HEK293 (cell line): ENCODE measurements around the gene OR5B12.

ENCODE experiments used
- CTCF ChIA-PET: fragments of 350-600 bp; formaldehyde crosslinking; extraction: SDS; loops from one replicate; lab custom pipeline; 2021; ENCODE audit warnings: antibody characterized with exemption; lab: Yijun Ruan, JAX
- POLR2A ChIA-PET: fragments of 300-600 bp; formaldehyde crosslinking; extraction: SDS; loops from one replicate; lab custom pipeline; 2020; ENCODE audit warnings: antibody characterized with exemption, inconsistent platforms; lab: Yijun Ruan, JAX
- H3K27ac ChIP-seq: fragments of 200-500 bp; sonication (Bioruptor generic); 2 replicates; pipeline ENCODE4 v1.5.1; 2014; ENCODE audit warnings: low read depth, low read length, control low read depth, inconsistent platforms; ENCODE audit errors: extremely low read depth
- H3K36me3 ChIP-seq, 2 experiments: fragments of 200-500 bp in 1 of 2; sonication (Bioruptor generic) in 1 of 2; 1 replicate in 1 of 2; 2 replicates in 1 of 2; pipeline ENCODE4 v1.5.1; 2014 to 2017; ENCODE audit warnings: inconsistent platforms in 2 of 2, low read length in 2 of 2; ENCODE audit not compliant: control insufficient read depth in 2 of 2, insufficient read depth in 1 of 2
- H3K4me1 ChIP-seq: fragments of 200-500 bp; sonication (Bioruptor generic); 2 replicates; pipeline ENCODE4 v1.5.1; 2014; ENCODE audit warnings: mild to moderate bottlenecking, low read length, inconsistent platforms; ENCODE audit not compliant: control insufficient read depth, insufficient read depth
- H3K4me3 ChIP-seq: 2 replicates; pipeline ENCODE4 v1.5.1; 2011; ENCODE audit warnings: low read depth, mild to moderate bottlenecking, control low read depth, low read length, moderate library complexity
- H3K9me3 ChIP-seq: fragments of 200-500 bp; sonication (Bioruptor generic); 2 replicates; pipeline ENCODE4 v1.5.1; 2014; ENCODE audit warnings: low read depth, low read length, inconsistent platforms; ENCODE audit not compliant: control insufficient read depth, insufficient read depth
- BCL11A ChIP-seq: fragments of 450-650 bp; formaldehyde crosslinking; IDR thresholded peaks from 2 replicates; pipeline ENCODE4 v1.5.1; 2016; ENCODE audit warnings: low read depth, missing biosample characterization, missing genetic modification characterization
- HOXC10 ChIP-seq: sonication (generic); formaldehyde crosslinking; IDR thresholded peaks from 2 replicates; pipeline ENCODE4 v1.8.1; 2023; ENCODE audit warnings: mild to moderate bottlenecking, missing genetic modification reagents
- KLF1 ChIP-seq: fragments of 450-650 bp; formaldehyde crosslinking; IDR thresholded peaks from 2 replicates; pipeline ENCODE4 v1.5.1; 2016; ENCODE audit warnings: missing biosample characterization, missing genetic modification characterization
- MEIS1 ChIP-seq: sonication (generic); formaldehyde crosslinking; IDR thresholded peaks from 2 replicates; pipeline ENCODE4 v1.8.1; 2022; ENCODE audit warnings: missing genetic modification reagents, mild to moderate bottlenecking, borderline replicate concordance
- SCRT2 ChIP-seq: fragments of 450-650 bp; formaldehyde crosslinking; IDR thresholded peaks from 2 replicates; pipeline ENCODE4 v1.5.1; 2016; ENCODE audit warnings: missing biosample characterization, missing genetic modification characterization
- ZBTB17 ChIP-seq: fragments of 450-650 bp; formaldehyde crosslinking; IDR thresholded peaks from 2 replicates; pipeline ENCODE4 v1.5.1; 2016; ENCODE audit warnings: missing biosample characterization, missing genetic modification characterization
- ZEB2 ChIP-seq: fragments of 450-650 bp; formaldehyde crosslinking; IDR thresholded peaks from 2 replicates; pipeline ENCODE4 v1.5.1; 2016; ENCODE audit warnings: missing biosample characterization, missing genetic modification characterization
- ZNF114 ChIP-seq: fragments of 450-650 bp; formaldehyde crosslinking; IDR thresholded peaks from 2 replicates; pipeline ENCODE4 v1.5.0; 2017; ENCODE audit warnings: missing biosample characterization, missing genetic modification characterization
- ZNF248 ChIP-seq: fragments of 450-650 bp; formaldehyde crosslinking; IDR thresholded peaks from 2 replicates; pipeline ENCODE4 v1.5.1; 2017; ENCODE audit warnings: missing biosample characterization, missing genetic modification characterization
- ZNF292 ChIP-seq: fragments of 450-650 bp; formaldehyde crosslinking; IDR thresholded peaks from 2 replicates; pipeline ENCODE4 v1.5.1; 2016; ENCODE audit warnings: low read depth, missing biosample characterization, missing genetic modification characterization, borderline replicate concordance
- ZNF302 ChIP-seq: fragments of 450-650 bp; formaldehyde crosslinking; IDR thresholded peaks from 2 replicates; pipeline ENCODE4 v1.5.1; 2016; ENCODE audit warnings: missing biosample characterization, missing genetic modification characterization, low read depth
- ZNF37A ChIP-seq: fragments of 450-650 bp; IDR thresholded peaks from 2 replicates; pipeline ENCODE4 v1.5.1; 2018; ENCODE audit warnings: missing biosample characterization, missing genetic modification characterization
- ZNF394 ChIP-seq: fragments of 450-650 bp; formaldehyde crosslinking; IDR thresholded peaks from 2 replicates; pipeline ENCODE4 v1.5.1; 2016; ENCODE audit warnings: missing biosample characterization, missing genetic modification characterization, mild to moderate bottlenecking, moderate library complexity, borderline replicate concordance
- ZNF548 ChIP-seq: fragments of 450-650 bp; formaldehyde crosslinking; IDR thresholded peaks from 2 replicates; pipeline ENCODE4 v1.5.1; 2016; ENCODE audit warnings: missing biosample characterization, missing genetic modification characterization
- ZNF629 ChIP-seq: fragments of 450-650 bp; formaldehyde crosslinking; IDR thresholded peaks from 2 replicates; pipeline ENCODE4 v1.5.1; 2017; ENCODE audit warnings: missing biosample characterization, missing genetic modification characterization
- ZNF677 ChIP-seq: fragments of 450-650 bp; IDR thresholded peaks from 2 replicates; pipeline ENCODE4 v1.5.0; 2018; ENCODE audit warnings: missing biosample characterization, mild to moderate bottlenecking, missing genetic modification characterization, moderate library complexity
- TF ChIP-seq, protein P1 (sequence below): fragments of 450-650 bp; formaldehyde crosslinking; IDR thresholded peaks from 2 replicates; pipeline ENCODE4 v1.5.1; 2017; ENCODE audit warnings: missing biosample characterization, missing genetic modification characterization
- TF ChIP-seq, protein P2 (sequence below): fragments of 450-650 bp; formaldehyde crosslinking; IDR thresholded peaks from 2 replicates; pipeline ENCODE4 v1.5.1; 2016; ENCODE audit warnings: missing biosample characterization, missing genetic modification characterization
- TF ChIP-seq, protein P3 (sequence below): fragments of 450-650 bp; formaldehyde crosslinking; IDR thresholded peaks from 2 replicates; pipeline ENCODE4 v1.5.1; 2016; ENCODE audit warnings: missing biosample characterization, missing genetic modification characterization
- TF ChIP-seq, protein P4 (sequence below): fragments of 450-650 bp; formaldehyde crosslinking; IDR thresholded peaks from 2 replicates; pipeline ENCODE4 v1.5.1; 2016; ENCODE audit warnings: missing biosample characterization, missing genetic modification characterization, low read depth
- TF ChIP-seq, protein P5 (sequence below): fragments of 450-650 bp; formaldehyde crosslinking; IDR thresholded peaks from 2 replicates; pipeline ENCODE4 v1.5.1; 2016; ENCODE audit warnings: missing biosample characterization, missing genetic modification characterization
- TF ChIP-seq, protein P6 (sequence below): fragments of 450-650 bp; formaldehyde crosslinking; IDR thresholded peaks from 2 replicates; pipeline ENCODE4 v1.5.1; 2016; ENCODE audit warnings: missing biosample characterization, missing genetic modification characterization
- TF ChIP-seq, protein P7 (sequence below): fragments of 450-650 bp; formaldehyde crosslinking; IDR thresholded peaks from 2 replicates; pipeline ENCODE4 v1.5.1; 2017; ENCODE audit warnings: missing biosample characterization, missing genetic modification characterization
- TF ChIP-seq, protein P8 (sequence below): fragments of 450-650 bp; formaldehyde crosslinking; IDR thresholded peaks from 2 replicates; pipeline ENCODE4 v1.5.1; 2016; ENCODE audit warnings: missing biosample characterization, missing genetic modification characterization

OR5B12 gene

DNA sequence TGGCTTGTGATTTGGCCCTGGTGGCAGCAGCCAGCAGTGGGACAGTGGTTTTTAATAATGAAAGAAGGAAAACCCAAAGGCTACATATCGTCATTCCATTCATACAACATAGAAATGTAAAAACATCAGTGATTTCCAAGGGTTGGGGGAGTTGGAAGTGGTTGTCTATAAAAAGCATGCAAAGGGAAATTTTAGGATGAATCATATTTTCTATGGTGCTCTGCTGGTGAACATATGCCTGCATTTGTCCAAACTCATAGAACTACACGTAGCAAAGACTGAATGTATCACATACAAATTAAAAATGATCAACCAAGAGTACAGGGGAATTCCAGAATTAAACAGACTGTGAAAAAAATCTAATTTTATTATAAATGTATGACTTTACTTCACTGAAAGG is 46.5 kb downstream of the OR5B12 start:
- Histone ChIP-seq H3K27ac (no peak overlapping the region), H3K9me3 (no peaks in the 10 kb centered on the region), H3K4me3 (no peak overlapping the region), H3K4me1 (no peaks in the 10 kb centered on the region), H3K36me3 (no peaks in the 10 kb centered on the region)
- POLR2A ChIA-PET, result no interaction called here
- CTCF ChIA-PET, result no interaction called here
- TF ChIP-seq ZNF248 (tag by site-specific recombination), result no peak
- no peak for TF ChIP-seq ZNF302 (tag by site-specific recombination)
- TF ChIP-seq, protein P1, sequence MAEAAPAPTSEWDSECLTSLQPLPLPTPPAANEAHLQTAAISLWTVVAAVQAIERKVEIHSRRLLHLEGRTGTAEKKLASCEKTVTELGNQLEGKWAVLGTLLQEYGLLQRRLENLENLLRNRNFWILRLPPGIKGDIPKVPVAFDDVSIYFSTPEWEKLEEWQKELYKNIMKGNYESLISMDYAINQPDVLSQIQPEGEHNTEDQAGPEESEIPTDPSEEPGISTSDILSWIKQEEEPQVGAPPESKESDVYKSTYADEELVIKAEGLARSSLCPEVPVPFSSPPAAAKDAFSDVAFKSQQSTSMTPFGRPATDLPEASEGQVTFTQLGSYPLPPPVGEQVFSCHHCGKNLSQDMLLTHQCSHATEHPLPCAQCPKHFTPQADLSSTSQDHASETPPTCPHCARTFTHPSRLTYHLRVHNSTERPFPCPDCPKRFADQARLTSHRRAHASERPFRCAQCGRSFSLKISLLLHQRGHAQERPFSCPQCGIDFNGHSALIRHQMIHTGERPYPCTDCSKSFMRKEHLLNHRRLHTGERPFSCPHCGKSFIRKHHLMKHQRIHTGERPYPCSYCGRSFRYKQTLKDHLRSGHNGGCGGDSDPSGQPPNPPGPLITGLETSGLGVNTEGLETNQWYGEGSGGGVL (tag by site-specific recombination), result no peak
- no peak for TF ChIP-seq SCRT2 (tag by site-specific recombination)
- no peak for TF ChIP-seq ZNF677
- TF ChIP-seq, protein P2, sequence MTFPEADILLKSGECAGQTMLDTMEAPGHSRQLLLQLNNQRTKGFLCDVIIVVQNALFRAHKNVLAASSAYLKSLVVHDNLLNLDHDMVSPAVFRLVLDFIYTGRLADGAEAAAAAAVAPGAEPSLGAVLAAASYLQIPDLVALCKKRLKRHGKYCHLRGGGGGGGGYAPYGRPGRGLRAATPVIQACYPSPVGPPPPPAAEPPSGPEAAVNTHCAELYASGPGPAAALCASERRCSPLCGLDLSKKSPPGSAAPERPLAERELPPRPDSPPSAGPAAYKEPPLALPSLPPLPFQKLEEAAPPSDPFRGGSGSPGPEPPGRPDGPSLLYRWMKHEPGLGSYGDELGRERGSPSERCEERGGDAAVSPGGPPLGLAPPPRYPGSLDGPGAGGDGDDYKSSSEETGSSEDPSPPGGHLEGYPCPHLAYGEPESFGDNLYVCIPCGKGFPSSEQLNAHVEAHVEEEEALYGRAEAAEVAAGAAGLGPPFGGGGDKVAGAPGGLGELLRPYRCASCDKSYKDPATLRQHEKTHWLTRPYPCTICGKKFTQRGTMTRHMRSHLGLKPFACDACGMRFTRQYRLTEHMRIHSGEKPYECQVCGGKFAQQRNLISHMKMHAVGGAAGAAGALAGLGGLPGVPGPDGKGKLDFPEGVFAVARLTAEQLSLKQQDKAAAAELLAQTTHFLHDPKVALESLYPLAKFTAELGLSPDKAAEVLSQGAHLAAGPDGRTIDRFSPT (tag by site-specific recombination), result no peak
- TF ChIP-seq ZNF114 (tag by site-specific recombination), result no peak
- no peak for TF ChIP-seq BCL11A (tag by site-specific recombination)
- no peak for TF ChIP-seq MEIS1 (CRISPR knock-in tag)
- no peak for TF ChIP-seq ZNF548 (tag by site-specific recombination)
- no peak for TF ChIP-seq ZNF292 (tag by site-specific recombination)
- no peak for TF ChIP-seq ZNF629 (tag by site-specific recombination)
- TF ChIP-seq ZEB2 (tag by site-specific recombination), result no peak
- TF ChIP-seq ZNF37A (tag by site-specific recombination), result no peak
- TF ChIP-seq ZNF394, result no peak
- TF ChIP-seq ZBTB17 (tag by site-specific recombination), result no peak
- TF ChIP-seq KLF1 (tag by site-specific recombination), result no peak
- TF ChIP-seq, all 188 proteins: peak for 0

DNA sequence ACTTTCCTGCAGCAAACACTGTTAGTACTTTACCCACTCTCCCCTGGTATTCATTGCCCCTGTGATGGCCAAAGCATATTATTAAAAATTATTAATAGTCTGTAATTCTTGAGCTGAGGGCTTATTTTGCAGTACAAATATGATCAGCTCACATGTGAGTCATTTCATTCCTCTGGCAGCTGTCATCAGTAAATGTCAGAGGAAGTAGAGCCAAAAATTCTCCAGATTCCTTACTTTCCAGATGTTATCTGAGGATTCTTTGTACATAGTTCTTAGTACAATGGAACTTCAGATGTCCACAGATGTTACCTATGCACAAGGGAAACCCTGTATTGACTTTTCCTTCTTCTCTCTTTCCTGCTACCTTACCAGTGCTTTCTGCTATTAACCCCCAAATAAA is 47.8 kb downstream of the OR5B12 start:
- no peak overlapping the region for H3K27ac ChIP-seq
- ChIA-PET CTCF (no interaction called here), POLR2A (no interaction called here)
- no peaks in the 10 kb centered on the region for H3K9me3 ChIP-seq
- H3K4me1 ChIP-seq, result no peaks in the 10 kb centered on the region
- no peak overlapping the region for H3K4me3 ChIP-seq
- no peaks in the 10 kb centered on the region for H3K36me3 ChIP-seq
- TF ChIP-seq, protein P3, sequence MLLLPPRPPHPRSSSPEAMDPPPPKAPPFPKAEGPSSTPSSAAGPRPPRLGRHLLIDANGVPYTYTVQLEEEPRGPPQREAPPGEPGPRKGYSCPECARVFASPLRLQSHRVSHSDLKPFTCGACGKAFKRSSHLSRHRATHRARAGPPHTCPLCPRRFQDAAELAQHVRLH (tag by site-specific recombination), result no peak
- TF ChIP-seq, protein P4, sequence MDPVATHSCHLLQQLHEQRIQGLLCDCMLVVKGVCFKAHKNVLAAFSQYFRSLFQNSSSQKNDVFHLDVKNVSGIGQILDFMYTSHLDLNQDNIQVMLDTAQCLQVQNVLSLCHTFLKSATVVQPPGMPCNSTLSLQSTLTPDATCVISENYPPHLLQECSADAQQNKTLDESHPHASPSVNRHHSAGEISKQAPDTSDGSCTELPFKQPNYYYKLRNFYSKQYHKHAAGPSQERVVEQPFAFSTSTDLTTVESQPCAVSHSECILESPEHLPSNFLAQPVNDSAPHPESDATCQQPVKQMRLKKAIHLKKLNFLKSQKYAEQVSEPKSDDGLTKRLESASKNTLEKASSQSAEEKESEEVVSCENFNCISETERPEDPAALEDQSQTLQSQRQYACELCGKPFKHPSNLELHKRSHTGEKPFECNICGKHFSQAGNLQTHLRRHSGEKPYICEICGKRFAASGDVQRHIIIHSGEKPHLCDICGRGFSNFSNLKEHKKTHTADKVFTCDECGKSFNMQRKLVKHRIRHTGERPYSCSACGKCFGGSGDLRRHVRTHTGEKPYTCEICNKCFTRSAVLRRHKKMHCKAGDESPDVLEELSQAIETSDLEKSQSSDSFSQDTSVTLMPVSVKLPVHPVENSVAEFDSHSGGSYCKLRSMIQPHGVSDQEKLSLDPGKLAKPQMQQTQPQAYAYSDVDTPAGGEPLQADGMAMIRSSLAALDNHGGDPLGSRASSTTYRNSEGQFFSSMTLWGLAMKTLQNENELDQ, result no peak
- TF ChIP-seq, protein P5, sequence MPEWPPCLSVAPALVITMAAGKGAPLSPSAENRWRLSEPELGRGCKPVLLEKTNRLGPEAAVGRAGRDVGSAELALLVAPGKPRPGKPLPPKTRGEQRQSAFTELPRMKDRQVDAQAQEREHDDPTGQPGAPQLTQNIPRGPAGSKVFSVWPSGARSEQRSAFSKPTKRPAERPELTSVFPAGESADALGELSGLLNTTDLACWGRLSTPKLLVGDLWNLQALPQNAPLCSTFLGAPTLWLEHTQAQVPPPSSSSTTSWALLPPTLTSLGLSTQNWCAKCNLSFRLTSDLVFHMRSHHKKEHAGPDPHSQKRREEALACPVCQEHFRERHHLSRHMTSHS (tag by site-specific recombination), result no peak
- TF ChIP-seq, protein P6, sequence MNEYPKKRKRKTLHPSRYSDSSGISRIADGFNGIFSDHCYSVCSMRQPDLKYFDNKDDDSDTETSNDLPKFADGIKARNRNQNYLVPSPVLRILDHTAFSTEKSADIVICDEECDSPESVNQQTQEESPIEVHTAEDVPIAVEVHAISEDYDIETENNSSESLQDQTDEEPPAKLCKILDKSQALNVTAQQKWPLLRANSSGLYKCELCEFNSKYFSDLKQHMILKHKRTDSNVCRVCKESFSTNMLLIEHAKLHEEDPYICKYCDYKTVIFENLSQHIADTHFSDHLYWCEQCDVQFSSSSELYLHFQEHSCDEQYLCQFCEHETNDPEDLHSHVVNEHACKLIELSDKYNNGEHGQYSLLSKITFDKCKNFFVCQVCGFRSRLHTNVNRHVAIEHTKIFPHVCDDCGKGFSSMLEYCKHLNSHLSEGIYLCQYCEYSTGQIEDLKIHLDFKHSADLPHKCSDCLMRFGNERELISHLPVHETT (tag by site-specific recombination), result no peak
- TF ChIP-seq, protein P7, sequence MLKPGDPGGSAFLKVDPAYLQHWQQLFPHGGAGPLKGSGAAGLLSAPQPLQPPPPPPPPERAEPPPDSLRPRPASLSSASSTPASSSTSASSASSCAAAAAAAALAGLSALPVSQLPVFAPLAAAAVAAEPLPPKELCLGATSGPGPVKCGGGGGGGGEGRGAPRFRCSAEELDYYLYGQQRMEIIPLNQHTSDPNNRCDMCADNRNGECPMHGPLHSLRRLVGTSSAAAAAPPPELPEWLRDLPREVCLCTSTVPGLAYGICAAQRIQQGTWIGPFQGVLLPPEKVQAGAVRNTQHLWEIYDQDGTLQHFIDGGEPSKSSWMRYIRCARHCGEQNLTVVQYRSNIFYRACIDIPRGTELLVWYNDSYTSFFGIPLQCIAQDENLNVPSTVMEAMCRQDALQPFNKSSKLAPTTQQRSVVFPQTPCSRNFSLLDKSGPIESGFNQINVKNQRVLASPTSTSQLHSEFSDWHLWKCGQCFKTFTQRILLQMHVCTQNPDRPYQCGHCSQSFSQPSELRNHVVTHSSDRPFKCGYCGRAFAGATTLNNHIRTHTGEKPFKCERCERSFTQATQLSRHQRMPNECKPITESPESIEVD (tag by site-specific recombination), result no peak
- TF ChIP-seq, protein P8, sequence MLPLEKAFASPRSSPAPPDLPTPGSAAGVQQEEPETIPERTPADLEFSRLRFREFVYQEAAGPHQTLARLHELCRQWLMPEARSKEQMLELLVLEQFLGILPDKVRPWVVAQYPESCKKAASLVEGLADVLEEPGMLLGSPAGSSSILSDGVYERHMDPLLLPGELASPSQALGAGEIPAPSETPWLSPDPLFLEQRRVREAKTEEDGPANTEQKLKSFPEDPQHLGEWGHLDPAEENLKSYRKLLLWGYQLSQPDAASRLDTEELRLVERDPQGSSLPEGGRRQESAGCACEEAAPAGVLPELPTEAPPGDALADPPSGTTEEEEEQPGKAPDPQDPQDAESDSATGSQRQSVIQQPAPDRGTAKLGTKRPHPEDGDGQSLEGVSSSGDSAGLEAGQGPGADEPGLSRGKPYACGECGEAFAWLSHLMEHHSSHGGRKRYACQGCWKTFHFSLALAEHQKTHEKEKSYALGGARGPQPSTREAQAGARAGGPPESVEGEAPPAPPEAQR (tag by site-specific recombination), result no peak
- TF ChIP-seq HOXC10 (no peak), MEIS1 (CRISPR knock-in tag) (no peak)
